Stimulated activated CD8-positive, alpha-beta memory T cell treated with anti-CD3 and anti-CD28 coated beads, Interleukin-2, amount 100 ng/mL, for 1 hour (primary cell): ENCODE measurements around the gene ZNF497.
"Not testable (repeated sequence)": the region's sequence is repeated elsewhere in the genome, so short reads cannot be mapped to it uniquely, and the experiment has no call there.

Experiments used
- DNase-seq, 2 donors: peaks; one replicate each; pipeline ENCODE4 v3.0.0-alpha.2; 2020; ENCODE audit warnings: low read depth in 2 of 2

The ZNF497 gene

GRCh38 chr19:58362272-58362994 is at the start of gene ZNF497:
ZNF497 (minus strand) TSS chr19:58362751; CDS start chr19:58357635, 5,116 bp downstream.
- DNase-seq, result peak; percentile 95 to 97

DNA sequence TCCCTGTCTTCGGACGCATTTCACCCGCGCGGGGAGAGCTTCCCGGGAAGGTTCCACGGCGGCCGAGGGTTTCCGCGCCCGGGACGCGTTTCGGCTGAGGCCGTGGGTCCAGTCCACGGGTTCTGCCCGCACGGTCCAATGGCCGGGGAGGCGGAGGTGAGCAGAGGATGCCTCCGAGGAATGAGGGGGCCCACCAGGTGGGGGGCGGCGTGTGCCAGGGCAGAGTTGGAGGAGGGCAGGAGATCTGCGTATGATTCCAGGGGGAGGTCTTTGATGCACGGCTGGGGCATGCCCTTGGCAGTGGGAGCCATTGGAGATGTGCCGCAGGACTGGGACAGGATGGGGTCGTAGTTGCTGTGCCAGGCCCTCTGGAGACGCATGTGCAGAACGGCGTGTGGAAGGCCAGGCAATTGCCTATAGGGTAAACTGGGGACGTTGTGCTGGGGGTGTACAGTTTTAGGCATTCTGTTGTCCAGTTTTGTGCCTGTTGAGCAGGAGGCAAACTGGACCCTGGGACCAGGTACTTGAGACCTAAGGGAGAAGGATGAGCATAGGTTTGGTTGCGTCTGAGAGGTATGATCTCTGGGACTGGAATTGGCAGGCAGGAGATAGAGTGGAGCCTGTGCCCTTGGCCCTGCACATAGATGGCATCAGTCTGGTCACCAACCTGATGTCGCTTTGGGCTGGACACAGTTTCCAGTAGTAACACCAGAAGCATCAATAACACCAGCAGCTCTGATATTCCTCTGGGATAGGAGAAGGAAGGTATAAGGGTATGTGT is 46.6 kb upstream of the ZNF497 start:
- no peak for DNase-seq

DNA sequence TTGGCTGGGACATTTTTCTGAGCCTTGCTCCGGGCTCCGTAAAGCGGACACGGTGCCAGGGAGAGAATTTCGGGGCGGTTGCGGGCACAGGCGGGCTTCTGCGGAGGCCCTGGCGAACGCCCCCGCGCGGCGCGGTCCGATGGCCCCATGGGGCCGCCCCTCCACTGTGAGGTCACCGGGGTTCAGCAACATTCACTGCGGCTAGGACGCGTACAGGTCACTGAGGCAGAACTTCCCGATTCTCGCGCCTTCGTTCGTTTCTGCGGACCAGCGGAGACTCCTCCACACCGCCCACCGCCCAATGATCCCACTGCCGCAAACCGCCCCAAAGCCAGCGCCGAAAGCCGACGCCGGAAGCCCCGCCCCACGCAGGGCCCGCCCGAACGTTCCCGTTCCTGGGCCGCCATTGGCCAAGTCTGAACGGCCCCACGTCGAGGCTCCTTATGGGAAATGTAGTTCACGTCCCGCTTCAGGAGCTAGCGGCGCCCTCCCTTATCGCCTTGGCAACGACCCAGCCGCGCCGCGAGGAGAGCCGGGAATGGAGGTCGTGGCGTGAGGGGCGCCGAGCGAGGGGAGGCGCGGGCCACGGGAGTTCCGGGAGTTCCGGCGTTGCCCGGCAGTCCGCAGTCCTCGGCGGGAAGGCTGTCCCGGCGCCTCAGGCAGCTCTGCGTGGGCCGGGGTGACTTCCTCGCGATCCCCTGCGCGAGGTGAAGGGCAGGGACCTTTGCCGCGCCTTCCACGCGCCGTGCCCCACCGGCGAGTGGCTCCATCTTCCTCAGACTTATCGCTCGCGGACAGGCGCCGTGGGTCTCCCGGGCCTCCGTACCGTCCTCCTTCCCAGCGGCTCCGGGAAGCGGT is 45.8 kb upstream of the ZNF497 start, which contains the start of gene ZNF584:
TSS of gene ZNF584 (plus strand) at position 498 of the 858 bp plus-strand sequence. CDS start 499 bp downstream, outside the sequence.
- peak; percentile 89 to 90 for DNase-seq

- no peak for DNase-seq
Measured at GRCh38 chr19:58407658-58408151, 45.2 kb upstream of the ZNF497 start.

DNA sequence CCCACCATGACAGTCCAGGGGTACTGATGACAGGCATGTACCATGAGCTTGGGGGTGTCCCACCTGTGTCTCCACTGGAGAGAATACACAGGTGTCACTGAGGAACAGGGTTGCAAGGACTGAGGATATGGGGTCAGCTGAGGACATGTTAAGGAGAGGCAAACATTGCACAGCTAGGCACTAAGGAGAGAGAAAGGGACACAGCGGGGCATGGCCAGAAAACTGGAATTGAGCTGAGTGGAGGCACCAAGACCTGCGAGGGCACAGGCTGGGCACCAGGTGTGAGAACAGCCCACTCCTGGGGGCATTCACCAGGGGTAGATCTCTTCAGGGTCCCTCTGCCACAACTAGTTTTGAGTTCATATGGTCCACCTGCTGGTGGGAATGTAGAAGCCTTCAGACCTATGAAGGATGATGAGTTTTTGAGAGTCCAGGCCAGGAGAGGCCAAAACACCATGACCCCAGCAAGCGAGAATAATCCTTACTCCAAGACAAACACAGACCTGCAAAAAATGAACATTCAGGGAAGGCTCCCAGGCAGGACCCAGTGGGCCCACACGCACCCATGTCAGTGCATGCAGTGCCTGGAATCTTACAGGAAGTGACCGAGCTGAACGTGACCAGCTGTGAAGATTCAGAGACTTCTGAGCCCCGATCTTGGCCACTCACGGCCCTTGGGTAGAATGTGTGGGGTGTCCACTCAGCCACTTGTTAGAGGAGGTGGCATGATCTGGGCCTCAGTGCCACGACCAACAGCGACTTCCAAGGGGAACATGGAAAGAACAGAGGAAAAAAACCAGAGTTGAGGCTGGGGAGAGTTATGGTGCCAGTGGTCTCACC is 44.5 kb upstream of the ZNF497 start:
- no peak for DNase-seq

- DNase-seq, result not testable (repeated sequence)
Measured at GRCh38 chr19:58403920-58404478, 41.4 kb upstream of the ZNF497 start.

GRCh38 chr19:58401840-58402421 is 39.4 kb upstream of the ZNF497 start:
- no peak for DNase-seq

DNA sequence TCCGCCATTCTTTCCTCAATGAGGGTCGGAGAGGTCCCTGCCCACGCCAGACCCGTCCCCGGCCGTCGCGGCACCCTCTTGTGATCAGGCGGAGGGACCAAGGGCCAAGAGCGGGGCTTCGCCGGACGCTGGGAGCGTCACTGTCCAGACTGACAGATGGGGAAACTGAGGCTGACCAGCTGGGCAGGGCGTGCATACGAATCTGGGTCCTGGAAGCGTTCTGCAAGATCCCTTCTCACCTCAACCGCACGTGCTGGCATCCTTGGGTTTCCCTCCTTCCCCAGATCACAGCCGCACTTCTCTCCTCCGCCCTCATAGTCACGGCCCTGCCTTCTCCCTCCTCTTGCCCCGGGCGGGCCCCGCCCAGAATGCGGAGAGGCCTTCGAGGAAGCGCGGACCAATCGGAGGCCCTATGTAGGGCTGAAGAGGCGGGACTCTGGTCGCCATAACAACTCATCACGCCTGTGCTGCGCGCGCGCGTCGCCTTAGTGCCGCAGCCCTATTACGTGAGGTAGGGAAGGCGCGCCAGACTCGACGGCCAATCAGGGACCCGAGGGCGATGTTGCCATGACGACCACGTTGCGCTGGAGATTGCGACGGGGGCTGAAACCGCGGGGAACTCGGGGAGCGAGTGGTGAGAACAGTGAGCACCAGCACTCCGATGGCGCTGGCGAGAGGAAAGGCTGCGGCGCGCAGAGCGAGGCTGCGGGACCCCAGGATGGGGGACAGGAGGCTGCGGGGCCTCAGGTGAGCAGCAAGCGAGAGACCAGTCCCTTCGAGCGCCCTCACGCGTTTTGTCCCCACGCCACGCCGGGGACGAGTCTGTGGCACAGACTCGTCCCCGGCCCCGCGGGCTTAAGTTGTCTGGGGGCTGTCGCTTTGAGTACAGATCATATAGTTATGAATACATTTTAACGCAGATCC is 38.6 kb upstream of the ZNF497 start:
- DNase-seq, result peak; percentile 98 to 99

DNA sequence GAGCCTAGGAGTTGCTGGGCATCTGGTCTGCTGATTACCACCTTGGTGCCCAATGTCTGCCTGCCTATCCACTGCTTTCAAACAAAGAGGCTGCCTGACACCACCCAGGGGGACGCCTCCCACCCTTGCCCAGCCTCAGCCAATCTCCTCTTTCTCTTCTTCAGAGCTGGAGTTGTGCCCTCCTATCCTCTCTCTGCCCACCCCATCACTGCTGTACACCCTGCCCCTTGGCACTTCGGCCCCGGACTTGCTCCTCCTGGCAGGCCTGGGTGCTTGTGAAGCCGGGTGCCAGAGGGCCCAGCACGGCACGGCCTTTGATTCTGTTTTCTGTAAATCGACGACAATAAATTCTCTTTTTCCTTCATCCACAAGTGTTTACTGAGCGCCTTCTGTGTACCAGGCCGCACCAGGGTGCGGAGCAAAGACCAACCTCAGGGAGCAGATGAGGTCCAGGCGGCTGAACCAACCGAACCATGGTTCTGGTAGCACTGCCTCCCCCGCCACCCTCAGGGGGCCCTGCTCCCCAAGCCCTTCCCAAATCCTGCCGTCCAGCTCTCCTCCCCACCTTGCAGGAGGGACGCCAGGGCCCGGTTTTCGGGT is 37.9 kb upstream of the ZNF497 start:
- no peak for DNase-seq

DNA sequence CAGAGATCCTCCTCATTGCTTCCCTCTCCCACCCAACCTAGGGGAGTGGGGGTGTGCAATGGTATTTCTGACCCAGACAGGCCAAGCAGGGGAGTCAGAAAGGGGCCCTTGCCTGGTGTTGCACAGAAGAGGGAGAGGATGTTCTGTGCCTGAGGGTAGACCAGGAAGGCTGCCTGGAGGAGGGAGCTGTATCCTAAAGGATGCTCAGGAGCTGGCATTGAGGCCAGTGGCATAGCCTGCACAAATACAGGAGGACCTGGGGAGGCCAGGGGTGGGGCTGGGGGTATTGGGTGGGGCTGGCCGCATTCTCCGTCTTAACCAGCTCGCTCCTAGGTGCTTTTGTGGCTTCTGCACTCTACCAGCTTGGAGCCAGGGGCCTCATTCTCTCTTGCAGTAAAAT is 37.4 kb upstream of the ZNF497 start:
- DNase-seq, result no peak

- no peak for DNase-seq
Measured at GRCh38 chr19:58398545-58398944, 36.0 kb upstream of the ZNF497 start.

DNA sequence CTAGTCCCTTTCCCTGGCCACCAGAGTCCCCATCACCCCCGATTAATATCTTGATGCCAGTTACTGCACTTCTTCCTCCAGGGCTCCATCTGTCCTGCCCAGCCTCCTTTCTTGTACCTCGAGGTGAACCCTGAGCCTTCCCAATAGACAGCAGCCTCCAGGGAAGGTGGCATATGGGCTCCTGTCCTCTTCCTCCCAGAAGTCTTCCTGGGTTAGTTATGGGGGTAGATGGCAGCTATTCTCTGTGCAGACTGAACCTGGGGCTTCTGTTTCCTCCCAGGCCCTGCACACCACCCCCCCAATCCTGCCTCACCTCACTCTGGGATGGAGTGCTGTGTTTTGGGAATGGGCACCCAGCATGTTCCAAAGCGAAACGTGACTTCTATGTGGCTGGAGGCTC is 35.5 kb upstream of the ZNF497 start:
- DNase-seq, result no peak

DNA sequence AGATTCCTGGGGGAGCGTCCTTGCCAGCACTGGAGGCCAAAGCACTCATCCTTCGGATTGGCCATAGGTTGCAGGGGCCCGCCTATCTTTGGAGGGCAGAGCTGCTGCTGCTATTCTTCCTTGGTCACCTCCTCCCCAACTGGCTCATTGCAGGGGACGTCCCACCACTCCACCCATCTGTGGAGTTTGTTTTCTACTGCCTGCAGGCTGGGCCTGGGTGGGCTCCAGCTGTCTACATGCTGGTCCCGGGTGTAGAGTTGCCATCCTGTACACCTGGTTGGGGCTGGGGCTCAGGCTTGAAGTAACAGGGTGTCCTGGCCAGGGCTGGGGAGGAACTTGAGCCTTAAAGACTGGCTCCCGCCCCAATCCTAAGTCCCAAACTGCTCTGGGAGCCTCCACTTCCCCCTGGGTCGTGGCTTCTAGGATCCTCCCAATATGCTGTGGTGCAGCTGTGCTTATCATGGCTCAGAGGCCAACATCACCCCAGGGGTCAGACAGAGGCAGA is 35.0 kb upstream of the ZNF497 start:
- no peak for DNase-seq

- DNase-seq, result no peak
Measured at GRCh38 chr19:58396691-58397532, 34.4 kb upstream of the ZNF497 start.

- DNase-seq, result no peak
Measured at GRCh38 chr19:58395979-58396627, 33.6 kb upstream of the ZNF497 start.

GRCh38 chr19:58395220-58395978 is 32.8 kb upstream of the ZNF497 start, which contains the start of gene RNF225:
RNF225 (plus strand) TSS chr19:58395656; CDS start chr19:58396090, 434 bp downstream.
- no peak for DNase-seq
